CD4-positive, CD25-positive, alpha-beta regulatory T cell (primary cell): ENCODE results near the gene SMURF1. TPM values are rescaled to one million over a fixed set of nuclear protein-coding genes. Genes with fewer than 3 reads are reported as not detected.

Experiments
- ATAC-seq, 2 donors: fragments of 150-1000 bp; cut with Tn5 transposase; one replicate each; pipeline ENCODE4 v1.10.0; 2021; ENCODE audit warnings: low read depth in 2 of 2, moderate number of reproducible peaks in 2 of 2, moderate library complexity in 1 of 2
- DNase-seq, 3 donors: peaks; one replicate each; pipeline versions ENCODE4 v3.0.0 to v3.0.0-alpha.2; 2012 to 2022; ENCODE audit warnings: mixed read lengths in 1 of 3
- H3K27ac ChIP-seq: one replicate; pipeline ENCODE4 v1.7.0; 2013; ENCODE audit warnings: mild to moderate bottlenecking, low read length; ENCODE audit not compliant: insufficient read depth, poor library complexity, severe bottlenecking
- H3K27me3 ChIP-seq: one replicate; pipeline ENCODE4 v1.7.0; 2013; ENCODE audit warnings: low read length; ENCODE audit not compliant: control insufficient read depth, insufficient read depth
- H3K36me3 ChIP-seq: one replicate; pipeline ENCODE4 v1.7.0; 2013; ENCODE audit warnings: mild to moderate bottlenecking, low read length, moderate library complexity; ENCODE audit not compliant: control insufficient read depth, insufficient read depth
- H3K4me1 ChIP-seq: 2 replicates; pipeline ENCODE4 v1.7.0; 2013; ENCODE audit warnings: mild to moderate bottlenecking, low read length; ENCODE audit not compliant: insufficient read depth, control insufficient read depth, poor library complexity, severe bottlenecking
- H3K4me3 ChIP-seq: one replicate; pipeline ENCODE4 v1.7.0; 2013; ENCODE audit warnings: low read depth, mild to moderate bottlenecking, low read length, moderate library complexity
- H3K9me3 ChIP-seq, 2 experiments: 1 replicate in 1 of 2; 2 replicates in 1 of 2; pipeline ENCODE4 v1.7.0; 2013; ENCODE audit warnings: low read length in 2 of 2, mild to moderate bottlenecking in 1 of 2, moderate library complexity in 1 of 2; ENCODE audit not compliant: control insufficient read depth in 2 of 2
- H3K27ac Mint-ChIP-seq, 3 donors: one replicate each; pipeline ENCODE4 v1.8.0; 2020 to 2022; ENCODE audit warnings: mild to moderate bottlenecking in 3 of 3, mixed read lengths in 3 of 3, moderate library complexity in 2 of 3
- H3K27me3 Mint-ChIP-seq: one replicate; pipeline ENCODE4 v1.8.0; 2022; ENCODE audit warnings: mild to moderate bottlenecking, mixed read lengths
- H3K36me3 Mint-ChIP-seq: one replicate; pipeline ENCODE4 v1.8.0; 2020; ENCODE audit warnings: mixed read lengths
- H3K4me1 Mint-ChIP-seq, 4 donors: one replicate each; pipeline ENCODE4 v1.8.0; 2020 to 2022; ENCODE audit warnings: mixed read lengths in 4 of 4, mild to moderate bottlenecking in 1 of 4
- H3K4me3 Mint-ChIP-seq, 4 donors: one replicate each; pipeline ENCODE4 v1.8.0; 2020 to 2022; ENCODE audit warnings: mild to moderate bottlenecking in 4 of 4, mixed read lengths in 4 of 4, moderate library complexity in 3 of 4
- H3K9me3 Mint-ChIP-seq, 7 donors: one replicate each; pipeline ENCODE4 v1.8.0; 2020 to 2022; ENCODE audit warnings: mixed read lengths in 7 of 7, mild to moderate bottlenecking in 3 of 7, moderate library complexity in 2 of 7
- polyA plus RNA-seq, 4 donors: library from polyadenylated mRNA; unstranded; fragments of 300-500 nt; fragmentation: Illumina TruSeq; gene quantifications; one replicate each; pipeline ENCODE4 v1.2.3, GENCODE V29; 2021
- total RNA-seq: library from RNA; stranded (reverse); gene quantifications from one replicate; pipeline ENCODE4 v1.2.3, GENCODE V29; 2022

SMURF1 gene
- total and polyA plus RNA-seq, 5 donors from 2014 or later = 1.3 to 35.3 (median 1.7) TPM

GRCh38 chr7:99124236-99124635 lies 19.7 kb downstream of the SMURF1 start:
- no peaks in the 10 kb centered on the region for H3K4me1 ChIP-seq
- H3K9me3 Mint-ChIP-seq = no peaks in the 10 kb centered on the region
- H3K9me3 ChIP-seq = no peaks in the 10 kb centered on the region
- no peak for ATAC-seq
- no peak overlapping the region for H3K4me3 ChIP-seq
- H3K4me3 Mint-ChIP-seq = no peak overlapping the region
- no peak for DNase-seq
- no peak overlapping the region for H3K27ac ChIP-seq
- H3K36me3 ChIP-seq = peaks cover 4% of the 10 kb centered on the region
- H3K27ac Mint-ChIP-seq = no peak overlapping the region
- no peaks in the 10 kb centered on the region for H3K27me3 Mint-ChIP-seq
- H3K4me1 Mint-ChIP-seq = peaks cover 22 to 47% (median 37%) of the 10 kb centered on the region in 4 donors
- peaks cover 23% of the 10 kb centered on the region for H3K36me3 Mint-ChIP-seq
- no peaks in the 10 kb centered on the region for H3K27me3 ChIP-seq

- H3K27me3 ChIP-seq = no peaks in the 10 kb centered on the region
- Mint-ChIP-seq H3K27ac (no peak overlapping the region), H3K4me1 (peaks cover 22 to 46% (median 38%) of the 10 kb centered on the region in 4 donors), H3K9me3 (no peaks in the 10 kb centered on the region), H3K27me3 (no peaks in the 10 kb centered on the region), H3K36me3 (peaks cover 27% of the 10 kb centered on the region), H3K4me3 (no peak overlapping the region)
- H3K9me3 ChIP-seq = no peaks in the 10 kb centered on the region
- no peaks in the 10 kb centered on the region for H3K4me1 ChIP-seq
- peaks cover 4% of the 10 kb centered on the region for H3K36me3 ChIP-seq
- DNase-seq (no peak), ATAC-seq (no peak)
- H3K27ac ChIP-seq = no peak overlapping the region
- no peak overlapping the region for H3K4me3 ChIP-seq
Measured at GRCh38 chr7:99123571-99124033, 20.3 kb downstream of the SMURF1 start.

GRCh38 chr7:99122762-99123161 lies 21.1 kb downstream of the SMURF1 start:
- no peaks in the 10 kb centered on the region for H3K4me1 ChIP-seq
- peaks cover 22 to 54% (median 46%) of the 10 kb centered on the region in 4 donors for H3K4me1 Mint-ChIP-seq
- ATAC-seq = no peak
- peaks cover 4% of the 10 kb centered on the region for H3K36me3 ChIP-seq
- H3K4me3 ChIP-seq = no peak overlapping the region
- H3K36me3 Mint-ChIP-seq = peaks cover 34% of the 10 kb centered on the region
- H3K27me3 Mint-ChIP-seq = no peaks in the 10 kb centered on the region
- H3K9me3 ChIP-seq = no peaks in the 10 kb centered on the region
- no peak overlapping the region for H3K27ac ChIP-seq
- no peak overlapping the region for H3K4me3 Mint-ChIP-seq
- H3K27me3 ChIP-seq = no peaks in the 10 kb centered on the region
- H3K9me3 Mint-ChIP-seq = peaks cover 0 to 2% (median 0%) of the 10 kb centered on the region in 7 donors
- H3K27ac Mint-ChIP-seq = no peak overlapping the region
- no peak for DNase-seq

- peaks cover 4% of the 10 kb centered on the region for H3K36me3 ChIP-seq
- H3K4me3 Mint-ChIP-seq = no peak overlapping the region
- no peak overlapping the region for H3K27ac ChIP-seq
- no peaks in the 10 kb centered on the region for H3K27me3 ChIP-seq
- H3K27me3 Mint-ChIP-seq = no peaks in the 10 kb centered on the region
- H3K27ac Mint-ChIP-seq = no peak overlapping the region
- peaks cover 0 to 2% (median 0%) of the 10 kb centered on the region in 7 donors for H3K9me3 Mint-ChIP-seq
- DNase-seq (no peak), ATAC-seq (no peak)
- H3K36me3 Mint-ChIP-seq = peaks cover 35% of the 10 kb centered on the region
- H3K4me1 ChIP-seq = no peaks in the 10 kb centered on the region
- no peaks in the 10 kb centered on the region for H3K9me3 ChIP-seq
- no peak overlapping the region for H3K4me3 ChIP-seq
- peaks cover 13 to 50% (median 46%) of the 10 kb centered on the region in 4 donors for H3K4me1 Mint-ChIP-seq
Measured at GRCh38 chr7:99121496-99122021, 22.3 kb downstream of the SMURF1 start.

- H3K27me3 Mint-ChIP-seq = no peaks in the 10 kb centered on the region
- Histone ChIP-seq H3K9me3 (no peaks in the 10 kb centered on the region), H3K36me3 (peaks cover 4% of the 10 kb centered on the region), H3K27ac (no peak overlapping the region), H3K27me3 (no peaks in the 10 kb centered on the region), H3K4me1 (no peaks in the 10 kb centered on the region), H3K4me3 (no peak overlapping the region)
- ATAC-seq = no peak
- no peak overlapping the region for H3K27ac Mint-ChIP-seq
- H3K4me1 Mint-ChIP-seq = peaks cover 12 to 55% (median 51%) of the 10 kb centered on the region in 4 donors
- peaks cover 0 to 2% (median 0%) of the 10 kb centered on the region in 7 donors for H3K9me3 Mint-ChIP-seq
- no peak for DNase-seq
- no peak overlapping the region for H3K4me3 Mint-ChIP-seq
- H3K36me3 Mint-ChIP-seq = peaks cover 37% of the 10 kb centered on the region
Measured at GRCh38 chr7:99120916-99121315, 23.0 kb downstream of the SMURF1 start.

- ATAC-seq (no peak), DNase-seq (no peak)
- no peaks in the 10 kb centered on the region for H3K27me3 Mint-ChIP-seq
- H3K4me3 Mint-ChIP-seq = no peak overlapping the region
- peaks cover 35% of the 10 kb centered on the region for H3K36me3 Mint-ChIP-seq
- H3K4me1 ChIP-seq = no peaks in the 10 kb centered on the region
- H3K27ac ChIP-seq = no peak overlapping the region
- peak overlapping the region in 1 of 3 donors; percentile 19 for H3K27ac Mint-ChIP-seq
- H3K4me1 Mint-ChIP-seq = peaks cover 8 to 54% (median 50%) of the 10 kb centered on the region in 4 donors
- H3K36me3 ChIP-seq = peaks cover 4% of the 10 kb centered on the region
- peaks cover 0 to 2% (median 0%) of the 10 kb centered on the region in 7 donors for H3K9me3 Mint-ChIP-seq
- no peaks in the 10 kb centered on the region for H3K9me3 ChIP-seq
- no peak overlapping the region for H3K4me3 ChIP-seq
- H3K27me3 ChIP-seq = no peaks in the 10 kb centered on the region
Measured at GRCh38 chr7:99120501-99120900, 23.4 kb downstream of the SMURF1 start.

GRCh38 chr7:99118077-99118476 lies 25.8 kb downstream of the SMURF1 start:
- H3K27ac ChIP-seq = no peak overlapping the region
- peak overlapping the region in 2 of 3 donors; percentile 55 to 62 for H3K27ac Mint-ChIP-seq
- H3K9me3 ChIP-seq = no peaks in the 10 kb centered on the region
- H3K4me1 ChIP-seq = no peaks in the 10 kb centered on the region
- H3K36me3 ChIP-seq = peaks cover 4% of the 10 kb centered on the region
- no peak overlapping the region for H3K4me3 ChIP-seq
- no peak for DNase-seq
- H3K9me3 Mint-ChIP-seq = peaks cover 0 to 6% (median 1%) of the 10 kb centered on the region in 7 donors
- H3K27me3 Mint-ChIP-seq = no peaks in the 10 kb centered on the region
- peak overlapping the region in 1 of 4 donors; percentile 29 for H3K4me3 Mint-ChIP-seq
- H3K27me3 ChIP-seq = no peaks in the 10 kb centered on the region
- no peak for ATAC-seq
- H3K4me1 Mint-ChIP-seq = peaks cover 24 to 49% (median 47%) of the 10 kb centered on the region in 4 donors
- H3K36me3 Mint-ChIP-seq = peaks cover 42% of the 10 kb centered on the region

- DNase-seq (no peak), ATAC-seq (no peak)
- H3K36me3 ChIP-seq = peaks cover 4% of the 10 kb centered on the region
- H3K4me3 ChIP-seq = no peak overlapping the region
- peaks cover 7% of the 10 kb centered on the region for H3K4me1 ChIP-seq
- Mint-ChIP-seq H3K27me3 (no peaks in the 10 kb centered on the region), H3K36me3 (peaks cover 41% of the 10 kb centered on the region), H3K9me3 (peaks cover 0 to 7% (median 1%) of the 10 kb centered on the region in 7 donors), H3K27ac (no peak overlapping the region), H3K4me3 (no peak overlapping the region), H3K4me1 (peaks cover 34 to 62% (median 57%) of the 10 kb centered on the region in 4 donors)
- H3K27me3 ChIP-seq = no peaks in the 10 kb centered on the region
- no peak overlapping the region for H3K27ac ChIP-seq
- no peaks in the 10 kb centered on the region for H3K9me3 ChIP-seq
Measured at GRCh38 chr7:99116144-99116543, 27.8 kb downstream of the SMURF1 start.
